Fibroblast of lung (primary cell): ENCODE measurements around the gene ERI3. TPM values are rescaled to one million over a fixed set of nuclear protein-coding genes. Genes with fewer than 3 reads are reported as not detected.

Experiments used
- DNase-seq, 2 donors: peaks; one replicate each; pipeline versions ENCODE4 v3.0.0 to v3.0.0-alpha.2; 2010; ENCODE audit warnings: low read depth in 2 of 2
- H2AFZ ChIP-seq: 2 replicates; pipeline ENCODE4 v1.5.1; 2012; ENCODE audit warnings: low read length, control low read depth, inconsistent platforms
- H3K27ac ChIP-seq: 2 replicates; pipeline ENCODE4 v1.5.1; 2011; ENCODE audit warnings: low read length, control low read depth; ENCODE audit not compliant: insufficient read depth
- H3K27me3 ChIP-seq: 2 replicates; pipeline ENCODE4 v1.5.1; 2011; ENCODE audit warnings: mild to moderate bottlenecking, low read length; ENCODE audit not compliant: control insufficient read depth, insufficient read depth
- H3K36me3 ChIP-seq: 2 replicates; pipeline ENCODE4 v1.5.1; 2011; ENCODE audit warnings: low read length; ENCODE audit not compliant: control insufficient read depth, insufficient read depth
- H3K4me1 ChIP-seq: 2 replicates; pipeline ENCODE4 v1.5.1; 2011; ENCODE audit warnings: low read length; ENCODE audit not compliant: control insufficient read depth, insufficient read depth; ENCODE audit errors: extremely low read depth
- H3K4me2 ChIP-seq: 2 replicates; pipeline ENCODE4 v1.5.1; 2011; ENCODE audit warnings: low read length, control low read depth; ENCODE audit not compliant: insufficient read depth; ENCODE audit errors: extremely low read depth
- H3K4me3 ChIP-seq, 4 experiments: fragments of 200-600 bp in 1 of 4; sonication (generic) in 1 of 4; replicated peaks in 1 of 4; 2 replicates each; pipeline ENCODE4 v1.5.1; 2011 to 2016; ENCODE audit warnings: low read length in 4 of 4, low read depth in 3 of 4, mild to moderate bottlenecking in 3 of 4, control low read depth in 2 of 4, inconsistent platforms in 1 of 4, mixed read lengths in 1 of 4; ENCODE audit not compliant: insufficient read depth in 1 of 4; ENCODE audit errors: control extremely low read depth in 1 of 4
- H3K79me2 ChIP-seq: 2 replicates; pipeline ENCODE4 v1.5.1; 2012; ENCODE audit warnings: mild to moderate bottlenecking, low read length, inconsistent platforms; ENCODE audit not compliant: control insufficient read depth, insufficient read depth
- H3K9ac ChIP-seq: 2 replicates; pipeline ENCODE4 v1.5.1; 2011; ENCODE audit warnings: mild to moderate bottlenecking, low read length, control low read depth; ENCODE audit not compliant: insufficient read depth
- H3K9me3 ChIP-seq: 2 replicates; pipeline ENCODE4 v1.5.1; 2012; ENCODE audit warnings: low read depth, low read length; ENCODE audit not compliant: control insufficient read depth, insufficient read depth
- H4K20me1 ChIP-seq: 2 replicates; pipeline ENCODE4 v1.5.1; 2011; ENCODE audit warnings: low read length; ENCODE audit not compliant: control insufficient read depth, insufficient read depth; ENCODE audit errors: extremely low read depth
- EZH2 ChIP-seq: IDR thresholded peaks from 2 replicates; pipeline ENCODE4 v1.5.1; 2012; ENCODE audit warnings: low read length, control low read depth, mild to moderate bottlenecking; ENCODE audit errors: missing control alignments
- polyA plus RNA-seq, 2 donors: library from polyadenylated mRNA; depleted of rRNA in 1 of 2; stranded (reverse) in 1 of 2; unstranded in 1 of 2; fragments of >200 nt; gene quantifications; 2 replicates each; pipeline ENCODE4 v1.2.1, GENCODE V29; 2011 to 2012; ENCODE audit warnings: missing spikeins in 1 of 2
- total RNA-seq: library from RNA; depleted of rRNA; stranded (reverse); fragments of >200 nt; gene quantifications from 2 replicates; pipeline ENCODE4 v1.2.1, GENCODE V29; 2014
- TF ChIP-seq, protein P1 (sequence below), 2 donors: IDR thresholded peaks in 1 of 2; conservative IDR thresholded peaks in 1 of 2; 1 replicate in 1 of 2; 2 replicates in 1 of 2; pipeline ENCODE4 v1.5.1; 2011 to 2012; ENCODE audit warnings: low read length in 2 of 2, control low read depth in 1 of 2, inconsistent platforms in 1 of 2, low read depth in 1 of 2, mild to moderate bottlenecking in 1 of 2

Gene ERI3
- total and polyA plus RNA-seq, 2 donors (not counting 1 experiment from before 2014, with no cell fraction given), result 43.4 to 44.9 TPM

DNA sequence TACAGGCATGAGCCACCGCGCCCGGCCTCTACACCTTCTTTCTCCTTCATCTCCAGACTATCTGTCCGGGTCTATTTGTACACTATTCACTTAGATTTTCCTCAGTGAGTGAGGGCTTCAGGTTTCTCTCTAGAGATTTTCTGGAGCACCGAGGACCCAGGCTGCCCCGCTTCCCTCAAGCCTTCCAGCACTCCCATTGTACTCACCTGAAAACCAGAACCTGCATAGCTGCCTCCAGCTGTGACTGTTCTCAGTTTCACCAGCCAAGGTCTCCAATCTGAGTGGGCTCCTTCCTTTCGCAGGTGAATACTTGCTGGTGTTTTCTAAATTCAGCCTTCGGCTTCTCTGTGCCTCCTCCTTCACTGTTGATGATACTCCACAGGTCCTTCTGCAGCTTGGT, 154.7 kb downstream of the ERI3 start:
- Histone ChIP-seq H3K9me3 (no peaks in the 10 kb centered on the region), H3K27ac (no peak overlapping the region), H3K79me2 (no peaks in the 10 kb centered on the region), H3K9ac (no peak overlapping the region), H3K4me2 (no peak overlapping the region), H4K20me1 (no peaks in the 10 kb centered on the region), H3K4me1 (no peaks in the 10 kb centered on the region), H2AFZ (no peak overlapping the region), H3K4me3 (no peak overlapping the region), H3K36me3 (no peaks in the 10 kb centered on the region), H3K27me3 (no peaks in the 10 kb centered on the region)
- no peak for TF ChIP-seq EZH2
- TF ChIP-seq, protein P1, sequence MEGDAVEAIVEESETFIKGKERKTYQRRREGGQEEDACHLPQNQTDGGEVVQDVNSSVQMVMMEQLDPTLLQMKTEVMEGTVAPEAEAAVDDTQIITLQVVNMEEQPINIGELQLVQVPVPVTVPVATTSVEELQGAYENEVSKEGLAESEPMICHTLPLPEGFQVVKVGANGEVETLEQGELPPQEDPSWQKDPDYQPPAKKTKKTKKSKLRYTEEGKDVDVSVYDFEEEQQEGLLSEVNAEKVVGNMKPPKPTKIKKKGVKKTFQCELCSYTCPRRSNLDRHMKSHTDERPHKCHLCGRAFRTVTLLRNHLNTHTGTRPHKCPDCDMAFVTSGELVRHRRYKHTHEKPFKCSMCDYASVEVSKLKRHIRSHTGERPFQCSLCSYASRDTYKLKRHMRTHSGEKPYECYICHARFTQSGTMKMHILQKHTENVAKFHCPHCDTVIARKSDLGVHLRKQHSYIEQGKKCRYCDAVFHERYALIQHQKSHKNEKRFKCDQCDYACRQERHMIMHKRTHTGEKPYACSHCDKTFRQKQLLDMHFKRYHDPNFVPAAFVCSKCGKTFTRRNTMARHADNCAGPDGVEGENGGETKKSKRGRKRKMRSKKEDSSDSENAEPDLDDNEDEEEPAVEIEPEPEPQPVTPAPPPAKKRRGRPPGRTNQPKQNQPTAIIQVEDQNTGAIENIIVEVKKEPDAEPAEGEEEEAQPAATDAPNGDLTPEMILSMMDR (conservative IDR thresholded peaks at IDR 0.05 in 1 of 2, IDR thresholded peaks at IDR 0.05 in 1 of 2; ENCODE audit: low read depth in 1 of 2, low read length in 2 of 2), result no peak
- no peak for DNase-seq

DNA sequence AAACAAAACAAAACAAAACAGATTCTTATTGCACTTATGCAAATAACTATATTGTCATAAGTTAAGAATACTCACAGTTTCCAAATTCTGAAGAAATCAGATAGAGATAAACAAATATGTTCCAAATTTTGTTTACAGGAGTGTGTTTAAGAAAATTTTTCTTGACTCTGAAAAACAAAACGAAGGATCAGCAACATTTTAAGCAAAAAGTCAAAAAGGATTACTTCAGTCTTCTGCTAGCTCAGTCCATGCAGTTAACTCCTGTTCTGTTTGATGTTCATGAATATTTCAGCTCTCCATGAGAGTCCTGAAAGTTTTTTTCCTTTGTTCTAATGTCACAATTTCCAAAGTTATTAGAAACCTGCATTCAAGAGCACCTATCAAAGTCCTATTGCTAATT, 180.4 kb downstream of the ERI3 start:
- DNase-seq, result no peak
- Histone ChIP-seq H3K27ac (no peak overlapping the region), H3K4me3 (no peak overlapping the region), H3K79me2 (no peaks in the 10 kb centered on the region), H2AFZ (no peak overlapping the region), H3K9ac (no peak overlapping the region), H3K4me1 (no peaks in the 10 kb centered on the region), H3K27me3 (no peaks in the 10 kb centered on the region), H4K20me1 (no peaks in the 10 kb centered on the region), H3K36me3 (no peaks in the 10 kb centered on the region), H3K9me3 (no peaks in the 10 kb centered on the region), H3K4me2 (no peak overlapping the region)
- TF ChIP-seq EZH2, result no peak
- TF ChIP-seq, protein P1 (conservative IDR thresholded peaks at IDR 0.05 in 1 of 2, IDR thresholded peaks at IDR 0.05 in 1 of 2; ENCODE audit: low read depth in 1 of 2, low read length in 2 of 2), result no peak

Other genes starting within 250 kb of the ERI3 start
- under 0.01 and 0.50 TPM in 2 replicates for gene KLF17, start 236.4 kb downstream of the ERI3 start, total RNA-seq
- gene KLF17, start 236.4 kb downstream of the ERI3 start, polyA plus RNA-seq, result 0.05 and 0.20 TPM in 2 replicates
- gene KLF18, start 213.6 kb downstream of the ERI3 start, total RNA-seq, result not detected in 2 replicates
- not detected in 2 replicates for gene KLF18, start 213.6 kb downstream of the ERI3 start, polyA plus RNA-seq
- 17.2 and 23.6 TPM in 2 replicates for gene DMAP1, start 141.8 kb downstream of the ERI3 start, total RNA-seq
- 21.1 and 26.8 TPM in 2 replicates for gene DMAP1, start 141.8 kb downstream of the ERI3 start, polyA plus RNA-seq
- 52.0 and 63.4 TPM in 2 replicates for gene RNF220, start 50.0 kb upstream of the ERI3 start, total RNA-seq
- gene RNF220, start 50.0 kb upstream of the ERI3 start, polyA plus RNA-seq, result 42.3 and 58.9 TPM in 2 replicates